ENCODE results near the gene CBX6. TPM values are rescaled to one million over a fixed set of nuclear protein-coding genes. Genes with fewer than 3 reads are reported as not detected.

Gene CBX6
- total and polyA plus RNA-seq, 9 of the 15 experiments (the other 6 are each of a cell fraction or from before 2014, with no cell fraction given) = 0.75 to 31.6 (median 8.0) TPM

DNA sequence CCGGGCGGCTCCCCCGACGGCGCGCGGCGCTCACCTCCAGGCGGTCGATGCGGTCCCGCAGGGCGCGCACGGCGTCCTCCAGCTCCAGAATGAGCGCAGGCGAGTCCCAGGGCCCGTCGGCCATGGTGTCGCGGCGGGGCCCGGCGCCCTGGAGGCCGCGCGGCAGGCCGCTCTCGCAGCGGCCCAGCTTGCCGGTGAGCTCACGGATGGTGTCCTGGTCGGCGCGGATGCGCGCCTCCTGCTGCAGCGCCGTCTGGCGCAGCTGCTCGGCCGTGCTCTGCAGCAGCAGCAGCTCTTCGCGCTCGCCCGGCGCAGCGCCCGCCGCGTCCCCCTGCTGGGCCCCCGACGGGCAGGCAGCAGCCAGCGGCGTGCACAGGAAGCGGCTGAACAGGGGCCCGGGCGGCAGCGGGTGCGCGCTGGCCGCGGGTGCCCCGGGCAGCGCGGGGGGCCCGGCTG is 28.8 kb downstream of the CBX6 start:
- no TSS peak for BruUV-seq (replicated peaks)
- CTCF ChIA-PET (ENCODE audit: low intra/inter-chr PET ratio) = interaction anchor here (0.6 kb wide), 1 partner anchor 32 kb away, joined by 4 read pairs; no protein-coding TSS in a partner anchor
- POLR2A ChIA-PET = interaction anchor here (0.6 to 2.0 kb wide), 6 partner anchors 10 to 58 kb away, joined by 3 to 7 read pairs (median 4); no protein-coding TSS in a partner anchor
- intact Hi-C loops (cut with micrococcal nuclease) (loop anchor here (5.0 kb wide), 1 partner anchor 76 kb away; no protein-coding TSS in a partner anchor), in situ Hi-C loops (cut with MboI) (no loop called here)
- Histone ChIP-seq H3K4me3 (peak overlapping the region; percentile 53), H3K4me2 (ENCODE audit: insufficient read depth, low read length) (peak overlapping the region; percentile 46), H3K9ac (ENCODE audit: insufficient read depth in 1 of 2, low read depth in 2 of 2, low read length in 2 of 2) (peak overlapping the region; percentile 46 to 92; a peak in 3 of 4 replicates), H3K4me1 (replicated peaks in 1 of 2; ENCODE audit: control insufficient read depth in 2 of 2, insufficient read depth in 2 of 2, low read length in 2 of 2) (peaks cover 13 to 44% of the 10 kb centered on the region in 2 experiments; a peak in 4 of 5 replicates), H3K79me2 (ENCODE audit: control insufficient read depth, insufficient read depth, low read length) (no peaks in the 10 kb centered on the region), H3K27ac (ENCODE audit: extremely low read depth, low read depth, low read length) (peak overlapping the region; percentile 39; the same call in 1 of the 3 replicates), H2AFZ (ENCODE audit: low read depth, low read length) (peak overlapping the region; percentile 63), H3K9me3 (replicated peaks; ENCODE audit: control insufficient read depth, insufficient read depth, low read depth, low read length) (no peaks in the 10 kb centered on the region), H3K36me3 (ENCODE audit: control insufficient read depth, insufficient read depth, low read length) (no peaks in the 10 kb centered on the region), H3K27me3 (ENCODE audit: control insufficient read depth in 2 of 2, insufficient read depth in 2 of 2, low read length in 2 of 2) (no peaks in the 10 kb centered on the region), H4K20me1 (replicated peaks; ENCODE audit: control insufficient read depth, insufficient read depth, low read length) (no peaks in the 10 kb centered on the region), H3K9me1 (ENCODE audit: control insufficient read depth, insufficient read depth, low read length) (peaks cover 3% of the 10 kb centered on the region)
- peak in 3 of 4 experiments; percentile 52 to 70 (median 60) for DNase-seq (ENCODE audit: extremely low read depth in 1 of 4, low spot score in 3 of 4)
- FAIRE-seq = no peak
- peak; percentile 78 for ATAC-seq
- 1% methylated on average over 27 of the region's 68 CpGs for WGBS (ENCODE audit: insufficient coverage, low coverage, missing lambda C conversion rate)
- TF ChIP-seq LEF1 (IDR thresholded peaks at IDR 0.05) (no peak), ETV5 (CRISPR knock-in tag; IDR thresholded peaks at IDR 0.05; ENCODE audit: low read depth) (no peak), KDM4B (IDR thresholded peaks at IDR 0.05; ENCODE audit: borderline replicate concordance in 2 of 2, low read depth in 1 of 2) (no peak), PRMT5 (CRISPR knock-in tag; IDR thresholded peaks at IDR 0.05) (no peak), ZNF699 (CRISPR knock-in tag; IDR thresholded peaks at IDR 0.05; ENCODE audit: insufficient replicate concordance) (no peak), FOXP1 (CRISPR knock-in tag; IDR thresholded peaks at IDR 0.05) (no peak), SP1 (CRISPR knock-in tag; IDR thresholded peaks at IDR 0.05) (no peak), EP400 (IDR thresholded peaks at IDR 0.05) (no peak), ZNF175 (CRISPR knock-in tag; IDR thresholded peaks at IDR 0.05; ENCODE audit: low read depth) (no peak), FOXK1 (CRISPR knock-in tag; IDR thresholded peaks at IDR 0.05; ENCODE audit: borderline replicate concordance) (no peak), PTBP1 (IDR thresholded peaks at IDR 0.05; ENCODE audit: low read depth, low read length) (no peak), EZH2 (IDR thresholded peaks at IDR 0.05; ENCODE audit: borderline replicate concordance, low read depth, low read length) (no peak), GATAD2B (IDR thresholded peaks at IDR 0.05; ENCODE audit: borderline replicate concordance) (0 out of 2 replicates have a peak, but pooled peaks have one; percentile 57), SIN3A (IDR thresholded peaks at IDR 0.05; ENCODE audit: borderline replicate concordance in 2 of 2, control insufficient read depth in 1 of 2, low read depth in 2 of 2, low read length in 2 of 2) (peak in 1 of 2 experiments; percentile 25; a peak in 1 of 4 replicates), ILF3 (IDR thresholded peaks at IDR 0.05; ENCODE audit: borderline replicate concordance) (no peak), KAT7 (CRISPR knock-in tag; IDR thresholded peaks at IDR 0.05; ENCODE audit: borderline replicate concordance) (no peak)
- TF ChIP-seq, protein P1, sequence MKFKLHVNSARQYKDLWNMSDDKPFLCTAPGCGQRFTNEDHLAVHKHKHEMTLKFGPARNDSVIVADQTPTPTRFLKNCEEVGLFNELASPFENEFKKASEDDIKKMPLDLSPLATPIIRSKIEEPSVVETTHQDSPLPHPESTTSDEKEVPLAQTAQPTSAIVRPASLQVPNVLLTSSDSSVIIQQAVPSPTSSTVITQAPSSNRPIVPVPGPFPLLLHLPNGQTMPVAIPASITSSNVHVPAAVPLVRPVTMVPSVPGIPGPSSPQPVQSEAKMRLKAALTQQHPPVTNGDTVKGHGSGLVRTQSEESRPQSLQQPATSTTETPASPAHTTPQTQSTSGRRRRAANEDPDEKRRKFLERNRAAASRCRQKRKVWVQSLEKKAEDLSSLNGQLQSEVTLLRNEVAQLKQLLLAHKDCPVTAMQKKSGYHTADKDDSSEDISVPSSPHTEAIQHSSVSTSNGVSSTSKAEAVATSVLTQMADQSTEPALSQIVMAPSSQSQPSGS (CRISPR knock-in tag; IDR thresholded peaks at IDR 0.05) = no peak
- TF ChIP-seq, protein P2, sequence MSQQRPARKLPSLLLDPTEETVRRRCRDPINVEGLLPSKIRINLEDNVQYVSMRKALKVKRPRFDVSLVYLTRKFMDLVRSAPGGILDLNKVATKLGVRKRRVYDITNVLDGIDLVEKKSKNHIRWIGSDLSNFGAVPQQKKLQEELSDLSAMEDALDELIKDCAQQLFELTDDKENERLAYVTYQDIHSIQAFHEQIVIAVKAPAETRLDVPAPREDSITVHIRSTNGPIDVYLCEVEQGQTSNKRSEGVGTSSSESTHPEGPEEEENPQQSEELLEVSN (IDR thresholded peaks at IDR 0.05; ENCODE audit: borderline replicate concordance in 1 of 2, extremely low read depth in 1 of 2, insufficient read depth in 1 of 2, insufficient read length in 1 of 2, low read depth in 1 of 2, low read length in 1 of 2, poor library complexity in 1 of 2, severe bottlenecking in 1 of 2) = peak; percentile 19 to 31

Measured in K562 (cell line).